GM18517 (cell line): ENCODE measurements around the gene ITGA8.

Source experiments
- ATAC-seq: cut with Tn5 transposase; IDR thresholded peaks from one replicate; pipeline ENCODE4 v1.9.1; 2021; ENCODE audit warnings: mild to moderate bottlenecking, moderate library complexity; ENCODE audit not compliant: unreplicated experiment

ITGA8 gene

DNA sequence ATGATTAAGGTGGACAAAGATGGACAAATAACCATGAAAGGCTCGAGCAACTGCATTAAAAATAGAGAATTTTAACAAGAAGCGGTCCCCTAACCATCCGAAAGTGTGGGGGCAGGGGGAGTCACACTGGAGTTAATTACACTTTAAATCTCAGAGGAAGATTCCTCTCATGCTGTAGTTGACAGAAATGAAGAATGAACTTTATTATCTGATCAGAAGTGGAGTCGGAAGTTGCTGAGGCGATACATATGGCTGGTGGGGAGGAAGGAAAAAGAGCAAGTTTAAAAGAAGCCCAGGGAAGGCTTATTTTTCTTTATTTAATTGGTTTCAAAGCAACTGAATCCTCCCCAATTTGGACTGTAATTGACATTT lies 246.3 kb downstream of the ITGA8 start:
- ATAC-seq, result no peak

DNA sequence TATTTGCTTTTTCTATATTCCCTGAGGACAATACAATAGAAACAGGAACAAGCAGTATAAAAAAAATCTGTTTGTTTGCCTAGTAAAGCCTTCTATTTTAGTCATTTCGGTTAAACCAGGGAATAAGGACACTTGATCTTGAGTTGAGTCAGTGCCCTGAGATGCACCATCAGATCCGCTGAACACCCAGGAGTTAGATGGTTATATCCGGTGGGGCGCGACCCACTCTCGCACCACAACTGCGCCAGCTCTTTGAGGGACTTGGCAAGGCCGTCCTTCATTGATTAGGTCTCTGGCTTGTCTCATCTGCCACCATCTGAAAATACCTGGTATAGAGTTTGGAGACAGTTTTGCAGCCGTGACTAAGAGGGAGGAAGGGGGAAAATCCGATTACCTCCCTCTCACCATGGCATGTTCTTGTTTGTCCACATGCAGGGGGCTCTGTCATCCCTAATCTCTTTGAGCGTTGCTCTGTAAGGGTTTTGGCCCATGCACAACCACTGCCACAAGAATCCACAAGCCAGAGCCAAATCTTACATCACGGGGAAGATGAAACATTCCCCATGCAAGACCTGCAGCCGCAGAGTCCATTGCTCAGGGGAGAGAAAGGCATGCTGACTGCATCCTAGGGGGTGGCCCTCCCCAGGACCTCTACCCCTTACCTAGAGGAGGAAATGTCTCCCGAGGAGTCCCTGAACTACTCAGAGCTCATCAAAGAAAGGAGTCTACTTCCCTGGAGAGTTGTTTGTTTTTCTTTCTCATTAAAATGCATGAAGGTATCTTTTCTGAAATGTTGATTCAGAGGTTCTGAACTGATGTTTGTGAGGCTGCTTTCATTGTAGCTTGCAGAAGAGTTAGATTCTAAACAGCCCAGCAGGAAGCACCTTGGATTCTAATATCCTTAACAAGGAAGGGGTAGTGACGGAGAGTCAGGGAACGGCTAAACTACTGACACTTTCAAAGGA lies 247.0 kb downstream of the ITGA8 start:
- no peak for ATAC-seq

DNA sequence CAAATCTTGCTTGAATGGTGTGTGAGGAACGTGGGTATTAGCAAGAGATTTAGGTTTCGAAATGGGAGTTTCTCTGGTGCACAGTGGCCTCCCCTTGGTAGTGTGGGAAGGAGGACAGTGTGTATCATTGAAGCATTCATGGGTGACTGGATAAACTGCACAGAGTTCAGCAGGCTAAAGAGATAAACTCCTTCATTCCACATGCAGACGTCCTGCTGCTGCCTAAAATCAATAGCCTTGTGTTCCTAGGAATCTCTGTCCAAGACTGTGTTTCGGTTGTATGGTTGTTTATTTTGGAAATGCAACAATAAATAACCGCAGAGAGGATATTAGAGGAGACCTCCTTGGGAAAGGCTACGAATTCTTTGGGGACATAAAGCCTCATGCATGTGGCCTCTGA lies 247.7 kb downstream of the ITGA8 start:
- ATAC-seq, result no peak

DNA sequence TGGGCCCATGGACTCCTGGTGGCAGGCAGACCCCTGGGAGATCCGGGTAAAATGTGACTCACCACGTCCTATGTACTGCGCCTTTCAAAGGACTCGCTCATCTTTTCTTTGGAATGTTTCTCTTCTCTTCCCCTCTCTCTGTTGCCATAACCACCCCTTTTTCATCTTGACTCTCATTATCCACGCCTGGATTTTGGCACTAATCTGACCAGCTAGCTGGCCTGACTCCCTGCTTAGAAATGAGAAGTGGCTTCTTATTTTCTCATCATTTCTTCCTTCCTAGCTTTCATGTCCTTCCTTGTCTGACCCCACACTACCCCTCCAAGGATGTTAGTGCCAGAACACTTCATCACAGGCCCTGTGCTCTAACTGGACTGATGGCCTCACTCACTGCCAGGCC lies 250.6 kb downstream of the ITGA8 start:
- ATAC-seq, result no peak

DNA sequence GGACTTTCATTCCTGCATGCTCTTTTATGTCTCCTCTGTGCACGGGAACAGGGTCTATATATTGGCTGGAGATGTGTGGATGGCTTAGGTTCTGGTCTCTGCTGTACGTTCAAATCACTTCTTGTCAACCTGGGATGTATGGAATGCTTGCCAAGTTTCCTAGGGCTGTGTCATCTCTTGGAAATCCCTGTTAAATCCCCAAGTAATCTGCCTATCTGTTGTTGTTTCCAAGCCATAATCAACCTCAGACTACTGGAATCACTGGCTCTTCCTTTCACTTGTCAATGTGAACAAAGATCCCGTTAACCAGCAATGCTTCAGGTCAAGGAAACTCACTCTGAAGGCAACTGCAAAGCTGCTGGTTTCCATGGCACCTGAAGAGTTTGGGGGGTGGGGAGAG lies 255.3 kb downstream of the ITGA8 start:
- ATAC-seq, result no peak
